ENCODE data around the gene TTC39A. TPM values are rescaled to one million over a fixed set of nuclear protein-coding genes. Genes with fewer than 3 reads are reported as not detected.
"Not testable (repeated sequence)": the region's sequence is repeated elsewhere in the genome, so short reads cannot be mapped to it uniquely, and the experiment has no call there.

TTC39A gene
- total RNA-seq, 1 experiment from 2014 or later: 0.06 TPM

GRCh38 chr1:51336711-51337110 lies 6.3 kb upstream of the TTC39A start:
- no peak for DNase-seq (ENCODE audit: low read depth)

DNA sequence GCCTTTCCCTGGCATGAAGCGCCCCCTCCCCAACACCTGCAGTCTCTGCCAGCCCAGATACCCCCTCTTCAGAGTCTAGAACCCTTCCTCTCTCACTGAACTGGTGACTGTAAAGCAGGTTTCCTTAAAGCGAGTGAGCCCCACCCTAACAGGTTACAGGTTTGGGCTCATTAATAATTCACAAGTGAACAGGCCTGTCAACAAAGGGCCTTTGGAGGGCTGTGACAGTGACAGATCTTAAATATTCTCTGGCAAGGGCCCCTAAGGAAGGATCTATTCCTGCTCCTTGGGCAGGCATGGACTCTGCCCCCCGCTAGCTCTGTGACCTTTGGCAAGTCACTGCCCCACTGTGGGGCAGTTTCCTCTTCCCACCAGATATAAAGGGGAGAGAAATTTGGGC lies 5.6 kb upstream of the TTC39A start:
- no peak for DNase-seq (ENCODE audit: low read depth)

DNA sequence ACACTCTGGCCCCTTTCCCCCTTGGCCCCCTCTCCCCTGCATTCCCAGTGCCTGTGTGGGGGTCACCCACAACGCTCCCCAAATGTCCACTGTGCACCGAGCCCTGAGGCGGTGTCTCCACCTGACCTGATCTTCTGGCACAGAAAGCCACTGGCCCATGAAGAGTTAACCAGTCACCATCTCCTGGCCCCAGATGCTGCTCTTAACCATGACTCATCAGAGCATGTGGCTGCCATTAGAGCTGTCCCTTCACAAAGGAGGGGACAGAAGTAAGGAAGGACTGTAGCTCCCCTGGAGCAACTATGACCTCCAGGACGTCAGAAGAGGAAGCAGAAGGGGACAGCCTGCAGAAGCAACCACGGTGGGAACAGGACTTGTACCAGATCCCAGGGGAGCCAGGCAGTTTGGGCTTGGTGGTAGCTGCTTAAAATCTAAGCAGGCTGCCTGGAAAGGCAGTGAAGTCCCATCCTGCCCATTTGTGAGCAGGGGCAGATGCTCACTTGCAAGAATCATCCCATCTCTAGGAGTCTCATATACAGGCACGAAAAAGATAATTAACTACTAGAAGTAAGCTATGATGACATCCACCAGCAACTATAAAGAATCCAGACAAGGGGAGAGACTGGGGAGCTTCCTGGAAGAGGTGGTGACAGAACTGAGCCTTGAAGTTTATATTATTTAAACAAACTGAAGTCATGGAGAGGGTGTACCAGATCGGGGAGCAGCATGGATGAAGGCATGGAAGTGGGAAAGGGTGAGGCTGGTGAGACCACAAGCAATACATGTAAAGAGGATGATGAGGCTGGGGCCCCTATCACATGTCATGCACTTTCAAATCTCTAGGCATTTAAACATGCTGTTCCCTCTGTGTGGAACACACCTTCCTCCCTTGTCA lies 1.1 kb upstream of the TTC39A start:
- DNase-seq (ENCODE audit: low read depth): peak; percentile 57

DNA sequence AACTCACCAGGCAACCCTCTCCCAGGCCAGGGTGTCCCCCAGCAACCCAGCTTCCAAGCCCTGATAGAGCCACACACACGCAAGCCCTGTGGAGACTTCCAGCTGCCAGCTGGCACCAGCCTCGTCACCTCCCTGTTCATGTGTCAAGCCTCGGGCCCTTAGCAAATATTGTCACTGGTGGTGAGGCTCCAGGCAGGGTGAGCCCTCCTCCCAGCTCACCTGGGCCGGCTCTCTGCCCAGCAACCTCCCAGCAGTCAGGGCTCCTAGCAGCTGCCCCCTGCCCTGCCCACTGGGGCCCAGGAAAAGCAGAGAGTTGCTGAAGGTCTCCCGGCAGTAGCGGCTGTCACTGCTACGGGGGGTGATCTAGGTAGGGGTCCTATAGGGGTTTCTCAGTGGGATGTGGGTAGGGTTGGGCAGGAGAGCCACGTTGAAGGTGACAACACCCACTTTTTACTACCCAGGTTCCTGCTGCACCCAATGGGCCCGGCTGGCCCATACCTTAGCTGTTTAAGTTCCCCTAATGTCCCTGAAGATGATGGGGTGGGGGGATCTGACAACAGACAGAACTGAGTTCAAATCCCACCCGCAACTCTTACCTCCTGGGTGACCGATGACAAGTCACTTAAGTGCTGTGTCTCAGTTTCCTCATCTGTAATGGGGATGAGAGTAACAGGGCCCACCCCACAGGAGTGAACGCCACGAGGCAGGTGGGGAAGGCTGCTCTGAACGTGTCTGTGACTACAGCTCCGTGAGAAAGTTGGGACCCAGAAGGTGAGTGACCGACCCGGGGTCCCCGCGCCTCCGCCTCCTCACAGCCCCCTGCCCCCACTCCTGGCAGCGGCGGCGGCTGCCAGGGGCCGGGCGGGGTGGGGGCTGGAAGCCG lies 678 bp downstream of the TTC39A start:
- no peak for DNase-seq (ENCODE audit: low read depth)

DNA sequence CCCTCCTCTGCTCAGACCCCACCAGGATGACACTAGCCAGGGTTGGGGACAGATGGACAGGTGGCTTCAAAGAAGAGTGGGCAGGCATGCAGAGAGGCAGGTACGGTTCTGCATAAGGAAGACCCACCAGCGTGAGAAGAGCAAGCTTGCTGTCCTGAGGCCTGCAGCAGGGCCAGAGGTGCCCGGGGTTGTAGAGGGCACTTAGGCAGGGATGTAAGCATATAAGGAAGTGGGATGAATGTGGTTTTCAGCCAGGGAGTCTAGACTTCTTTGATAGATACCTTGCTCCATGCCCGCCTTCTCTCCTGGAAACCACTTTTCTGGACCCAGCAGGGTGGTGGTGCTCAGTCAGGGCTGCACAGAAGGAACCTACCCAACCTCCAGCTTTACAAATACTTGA lies 1.4 kb downstream of the TTC39A start:
- DNase-seq (ENCODE audit: low read depth): no peak

DNA sequence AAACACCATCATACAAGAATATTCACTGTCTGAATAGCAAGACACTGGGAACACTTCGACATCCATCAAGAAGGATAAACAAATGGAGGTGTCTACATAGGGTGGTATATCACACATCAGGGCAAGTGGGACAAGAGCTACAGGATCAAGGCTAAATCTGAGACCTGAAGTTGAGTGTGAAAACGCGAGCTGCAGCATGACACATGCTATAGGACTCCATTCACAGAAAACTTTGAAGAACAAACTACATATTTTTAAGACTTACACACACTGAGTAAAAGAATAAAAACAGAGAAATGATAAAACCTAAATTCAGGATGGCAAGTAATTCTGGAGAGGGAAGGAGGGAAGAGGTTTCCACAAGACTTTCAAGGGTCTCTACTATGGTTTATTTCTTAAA lies 2.1 kb downstream of the TTC39A start:
- no peak for DNase-seq (ENCODE audit: low read depth)

DNA sequence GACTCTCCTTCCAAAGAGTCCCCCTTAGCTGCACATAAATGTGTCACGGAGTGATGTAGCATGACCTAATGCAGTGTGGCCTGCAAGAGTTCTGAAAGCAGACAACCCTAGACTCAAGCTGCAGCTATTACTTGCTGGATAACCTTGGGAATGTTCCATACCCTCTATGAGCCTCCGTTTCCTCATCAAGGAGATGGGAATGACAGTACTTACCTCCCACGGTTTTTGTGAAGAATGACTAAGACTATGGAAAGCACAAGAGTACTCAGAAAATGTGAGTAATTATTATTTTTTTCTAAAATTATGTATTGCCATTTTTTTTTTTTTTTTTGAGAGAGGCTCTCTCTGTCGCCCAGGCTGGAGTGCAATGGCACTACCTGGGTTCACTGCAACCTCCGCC lies 3.0 kb downstream of the TTC39A start:
- no peak for DNase-seq (ENCODE audit: low read depth)

- DNase-seq (ENCODE audit: low read depth): no peak
Observed at GRCh38 chr1:51326839-51327238, 3.5 kb downstream of the TTC39A start.

GRCh38 chr1:51325878-51326755 lies 4.2 kb downstream of the TTC39A start:
- no peak for DNase-seq (ENCODE audit: low read depth)

GRCh38 chr1:51325391-51325790 lies 5.0 kb downstream of the TTC39A start:
- no peak for DNase-seq (ENCODE audit: low read depth)

GRCh38 chr1:51325011-51325385 lies 5.4 kb downstream of the TTC39A start:
- not testable (repeated sequence) for DNase-seq (ENCODE audit: low read depth)

DNA sequence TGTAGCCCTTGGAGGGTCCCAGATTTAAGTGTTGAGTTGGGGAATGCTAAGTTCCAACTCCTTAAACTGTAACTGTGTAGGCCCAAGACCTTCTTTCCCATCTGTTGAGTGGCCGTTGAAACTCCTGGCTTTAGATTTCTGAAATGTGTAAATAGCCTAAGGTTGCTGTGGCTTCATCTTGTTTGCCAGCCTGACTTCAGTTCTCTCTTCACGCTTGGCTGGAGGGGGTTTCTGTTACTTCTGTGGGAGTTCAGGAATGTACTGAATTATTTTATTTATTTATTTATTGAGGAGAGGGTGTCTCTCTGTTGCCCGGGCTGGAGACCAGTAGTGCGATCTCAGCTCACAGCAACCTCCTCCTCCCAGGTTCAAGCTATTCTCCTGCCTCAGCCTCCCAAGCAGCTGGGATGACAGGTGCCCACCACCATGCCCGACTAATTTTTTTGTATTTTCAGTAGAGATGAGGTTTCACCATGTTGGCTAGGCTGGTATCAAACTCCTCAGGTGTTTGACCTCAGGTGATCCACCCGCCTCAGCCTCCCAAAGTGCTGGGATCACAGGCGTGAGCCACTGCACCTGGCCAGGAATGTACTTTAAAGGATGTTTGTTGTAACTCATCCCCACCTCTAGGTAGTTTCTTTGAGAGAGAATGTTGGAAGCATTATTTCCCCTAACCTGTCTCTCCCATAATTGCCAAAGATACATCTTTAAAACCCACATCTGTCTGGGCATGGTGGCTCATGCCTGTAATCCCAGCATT lies 5.9 kb downstream of the TTC39A start:
- DNase-seq (ENCODE audit: low read depth): no peak

DNA sequence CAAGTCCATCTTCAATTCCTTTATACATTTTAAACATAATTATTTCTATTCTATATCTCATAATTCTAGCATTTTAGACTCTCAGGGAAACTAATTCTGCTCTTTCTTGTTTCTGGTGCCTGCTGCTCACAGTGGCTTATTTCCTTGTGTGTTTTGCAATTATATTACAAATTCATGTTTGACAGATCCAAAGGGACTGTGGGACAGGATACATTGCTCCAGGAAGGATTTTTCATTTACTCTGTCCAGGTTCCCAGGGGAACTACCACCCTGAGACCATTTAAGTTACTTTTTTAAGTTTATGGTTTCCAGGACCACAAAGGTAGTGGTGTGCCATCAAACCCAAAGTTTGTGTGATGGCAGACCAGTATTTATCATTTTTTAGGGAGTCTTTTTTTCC lies 6.6 kb downstream of the TTC39A start:
- DNase-seq (ENCODE audit: low read depth): no peak

GRCh38 chr1:51322417-51323101 lies 7.8 kb downstream of the TTC39A start:
- DNase-seq (ENCODE audit: low read depth): no peak

- no peak for DNase-seq (ENCODE audit: low read depth)
Observed at GRCh38 chr1:51321924-51322280, 8.5 kb downstream of the TTC39A start.

- DNase-seq (ENCODE audit: low read depth): no peak
Observed at GRCh38 chr1:51320967-51321923, 9.1 kb downstream of the TTC39A start.

GRCh38 chr1:51317798-51318197 lies 12.6 kb downstream of the TTC39A start:
- no peak for DNase-seq (ENCODE audit: low read depth)

DNA sequence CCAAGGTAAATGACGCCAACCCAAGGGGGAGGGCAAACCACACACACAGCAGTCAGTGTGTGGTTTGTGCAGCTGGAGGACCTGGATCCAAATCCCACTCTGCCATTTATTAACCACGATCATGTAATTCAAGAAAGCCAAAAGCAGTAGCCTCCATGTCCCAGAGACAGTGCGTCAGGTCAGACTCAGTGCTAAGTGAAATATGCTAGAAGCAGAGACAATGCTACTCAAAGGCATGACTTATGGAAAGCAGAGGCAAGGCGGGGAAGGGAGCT lies 13.6 kb downstream of the TTC39A start:
- no peak for DNase-seq (ENCODE audit: low read depth)

DNA sequence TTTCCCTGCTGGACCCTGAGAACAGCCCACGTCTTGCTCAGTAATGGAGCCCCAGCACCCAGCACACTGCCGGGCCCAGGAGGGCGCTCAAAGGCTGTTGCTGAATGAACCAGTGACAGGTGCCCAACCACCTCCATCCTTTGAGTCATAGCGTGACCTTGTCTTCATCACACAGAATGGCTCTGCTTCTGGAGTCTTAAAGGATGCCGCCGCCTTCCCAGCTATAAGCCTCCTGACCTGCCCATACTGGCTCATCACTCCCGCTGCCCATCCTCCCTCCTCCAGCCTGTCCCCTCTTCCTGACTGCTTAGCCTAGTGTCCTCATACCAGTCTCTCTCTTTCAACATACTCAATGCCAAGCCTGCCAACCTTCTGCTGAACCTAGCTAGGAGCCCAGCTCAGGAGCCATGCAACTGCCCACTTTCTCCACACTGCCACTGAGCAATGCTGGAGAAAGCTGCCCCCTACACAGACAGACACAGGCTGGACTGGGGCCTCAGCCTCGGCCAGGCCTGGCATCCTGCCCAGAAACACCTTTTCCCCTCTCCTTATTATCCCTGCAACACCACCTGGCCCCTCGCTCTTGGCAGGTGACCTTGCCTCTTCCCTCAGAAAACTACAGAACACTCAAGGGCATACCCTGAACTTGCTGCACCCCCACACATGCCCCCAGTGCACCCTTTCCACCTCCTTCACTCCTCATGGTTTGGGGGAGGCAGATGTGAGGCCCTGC lies 14.1 kb downstream of the TTC39A start:
- DNase-seq (ENCODE audit: low read depth): no peak
